GM23248 (cell line): ENCODE data around the gene TPP1. TPM values are rescaled to one million over a fixed set of nuclear protein-coding genes. Genes with fewer than 3 reads are reported as not detected.
A peak's percentile ranks its signal among the peaks of the same experiment; 100 is the strongest.

Experiments used
- DNase-seq: peaks from one replicate; pipeline ENCODE4 v3.0.0-alpha.2; 2015
- H2AFZ ChIP-seq: fragments of 200-600 bp; sonication (generic); 2 replicates; pipeline ENCODE4 v1.6.1; 2016; ENCODE audit warnings: antibody characterized with exemption
- H3F3A ChIP-seq: fragments of 200-600 bp; sonication (generic); 2 replicates; pipeline ENCODE4 v1.6.1; 2016; ENCODE audit warnings: mild to moderate bottlenecking, antibody characterized with exemption, mixed run types; ENCODE audit not compliant: insufficient read depth
- H3K27ac ChIP-seq: fragments of 200-600 bp; sonication (generic); 2 replicates; pipeline ENCODE4 v1.5.1; 2016; ENCODE audit warnings: mild to moderate bottlenecking
- H3K27me3 ChIP-seq: fragments of 200-600 bp; sonication (generic); replicated peaks from 2 replicates; pipeline ENCODE4 v1.6.1; 2016; ENCODE audit warnings: mild to moderate bottlenecking; ENCODE audit not compliant: insufficient read depth
- H3K36me3 ChIP-seq: fragments of 200-600 bp; sonication (generic); 2 replicates; pipeline ENCODE4 v1.6.1; 2016; ENCODE audit warnings: low read depth, mild to moderate bottlenecking
- H3K4me1 ChIP-seq: fragments of 200-600 bp; sonication (generic); 2 replicates; pipeline ENCODE4 v1.6.1; 2016; ENCODE audit warnings: mild to moderate bottlenecking; ENCODE audit not compliant: insufficient read depth
- H3K4me2 ChIP-seq: fragments of 200-600 bp; sonication (generic); one replicate; pipeline ENCODE4 v1.6.1; 2016; ENCODE audit warnings: mild to moderate bottlenecking; ENCODE audit not compliant: unreplicated experiment
- H3K4me3 ChIP-seq: fragments of 200-600 bp; sonication (generic); 2 replicates; pipeline ENCODE4 v1.5.1; 2016; ENCODE audit warnings: mild to moderate bottlenecking
- H3K79me2 ChIP-seq: fragments of 200-600 bp; sonication (generic); 2 replicates; pipeline ENCODE4 v1.6.1; 2016; ENCODE audit warnings: mild to moderate bottlenecking; ENCODE audit not compliant: insufficient read depth
- H3K9ac ChIP-seq: fragments of 200-600 bp; sonication (generic); 2 replicates; pipeline ENCODE4 v1.6.1; 2016; ENCODE audit warnings: mild to moderate bottlenecking
- H3K9me2 ChIP-seq: fragments of 200-600 bp; sonication (generic); 2 replicates; pipeline ENCODE4 v1.6.1; 2016; ENCODE audit warnings: mixed run types, mild to moderate bottlenecking, moderate library complexity; ENCODE audit not compliant: insufficient read depth
- H3K9me3 ChIP-seq: fragments of 200-600 bp; sonication (generic); one replicate; pipeline ENCODE4 v1.6.1; 2017; ENCODE audit warnings: low read depth
- H4K20me1 ChIP-seq: fragments of 200-600 bp; sonication (generic); 2 replicates; pipeline ENCODE4 v1.6.0; 2016; ENCODE audit not compliant: insufficient read depth
- EZH2 ChIP-seq: fragments of 200-600 bp; sonication (generic); IDR thresholded peaks from 2 replicates; pipeline ENCODE4 v1.6.1; 2018; ENCODE audit warnings: antibody characterized with exemption, mild to moderate bottlenecking; ENCODE audit not compliant: insufficient read depth, poor library complexity, severe bottlenecking
- EZH2phosphoT487 ChIP-seq: fragments of 200-600 bp; sonication (generic); IDR thresholded peaks from 2 replicates; pipeline ENCODE4 v1.6.1; 2018; ENCODE audit warnings: antibody characterized with exemption, moderate library complexity, mild to moderate bottlenecking, low read depth; ENCODE audit not compliant: insufficient read depth
- WGBS, 2 experiments: methylation state at CpG; one replicate each; pipeline ENCODE4 v1.1.6; 2015 to 2017; ENCODE audit warnings: low lambda C conversion rate in 2 of 2, low coverage in 1 of 2; ENCODE audit errors: missing lambda C conversion rate in 2 of 2; 5-methylcytosine and 5-hydroxymethylcytosine counted together
- in situ Hi-C: fragments of 300-500 bp; cut with MboI; formaldehyde crosslinking; loops from 2 replicates; pipeline ENCODE4 v1.15.0; 2020
- polyA plus RNA-seq: library from polyadenylated mRNA; unstranded; fragments of >200 nt; fragmentation: Nextera tagmentation; extraction: Ambion mirVana; gene quantifications from 2 replicates; pipeline ENCODE4 v1.2.1, GENCODE V29; 2016
- total RNA-seq: library from RNA; depleted of rRNA; stranded (reverse); fragments of >200 nt; shearing (Covaris generic); gene quantifications from 2 replicates; pipeline ENCODE4 v1.2.3, GENCODE V29; 2014

The TPP1 gene
- total and polyA plus RNA-seq, 2 experiments from 2014 or later: 37.6 to 66.3 TPM

DNA sequence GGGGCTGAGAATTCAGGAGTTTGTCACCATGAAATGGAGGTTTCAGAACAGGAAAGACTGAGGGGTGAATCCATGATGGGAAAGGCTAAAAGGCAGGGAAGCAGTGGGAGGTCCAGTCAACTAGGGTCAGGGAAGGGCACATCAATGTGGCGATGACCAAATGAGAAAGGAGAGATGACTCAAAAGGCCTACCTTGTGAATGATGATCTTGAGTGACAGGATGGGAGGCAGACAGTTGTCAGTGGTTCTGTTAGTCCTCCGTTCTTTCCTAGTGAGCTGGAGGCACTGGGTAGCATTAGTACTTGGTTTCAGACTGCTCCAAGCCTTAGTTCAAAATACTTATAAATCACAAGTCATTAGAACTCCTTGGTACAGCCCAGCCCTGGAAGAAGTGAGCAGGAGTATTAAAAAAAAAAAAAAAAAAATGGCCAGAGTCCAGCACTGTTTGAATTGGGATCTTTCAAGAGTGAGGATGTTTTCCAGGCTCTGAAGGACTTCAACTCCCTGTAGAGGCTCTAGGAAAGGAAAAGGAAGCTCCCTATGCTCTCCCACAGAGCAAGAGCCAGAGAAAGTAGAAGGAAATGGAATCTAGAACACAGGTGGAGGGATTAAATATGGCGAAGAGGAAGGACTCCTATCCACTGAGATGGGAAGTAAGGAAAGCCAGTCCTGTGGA lies 44.7 kb upstream of the TPP1 start:
- Histone ChIP-seq H3K27ac (no peak overlapping the region), H3K4me2 (no peak overlapping the region), H3K9me2 (no peaks in the 10 kb centered on the region), H3K36me3 (no peaks in the 10 kb centered on the region), H3K9ac (no peak overlapping the region), H3F3A (no peaks in the 10 kb centered on the region), H2AFZ (no peak overlapping the region), H3K4me3 (no peak overlapping the region), H3K27me3 (no peaks in the 10 kb centered on the region), H3K4me1 (peaks cover 8% of the 10 kb centered on the region; the same call in 1 of the 2 replicates), H3K9me3 (no peaks in the 10 kb centered on the region), H3K79me2 (no peaks in the 10 kb centered on the region), H4K20me1 (no peaks in the 10 kb centered on the region)
- TF ChIP-seq EZH2phosphoT487 (no peak), EZH2 (no peak)
- 57 to 59% methylated on average over 3 of the region's 3 CpGs for WGBS, 2 experiments
- in situ Hi-C loops: no loop called here
- no peak for DNase-seq

DNA sequence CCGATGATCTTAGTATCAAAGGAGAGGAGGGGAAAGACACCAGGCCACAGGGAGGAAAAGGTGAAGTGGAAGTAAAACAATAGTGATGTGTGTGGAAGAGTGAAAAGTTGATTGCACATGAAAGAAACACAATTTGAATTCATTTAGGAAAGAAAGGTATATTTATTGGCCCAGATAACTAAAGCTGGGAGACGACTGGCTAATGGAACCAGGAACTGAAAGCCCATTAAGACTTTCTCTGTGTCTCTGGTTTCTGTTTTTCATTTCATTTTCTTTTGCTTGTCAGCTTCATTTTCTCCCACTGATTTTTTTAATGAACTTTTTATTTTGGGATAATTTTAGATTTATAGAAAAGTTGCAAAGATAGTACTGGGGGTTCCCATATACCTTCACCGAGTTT lies 41.5 kb upstream of the TPP1 start:
- H3K27me3 ChIP-seq: 0 out of 2 replicates have a peak, but pooled peaks cover 4% of the 10 kb centered on the region
- H3K4me2 ChIP-seq: no peak overlapping the region
- in situ Hi-C loops: no loop called here
- peaks cover 10% of the 10 kb centered on the region for H3F3A ChIP-seq
- H3K9me2 ChIP-seq: no peaks in the 10 kb centered on the region
- DNase-seq: no peak
- TF ChIP-seq EZH2 (no peak), EZH2phosphoT487 (no peak)
- no peak overlapping the region for H3K27ac ChIP-seq
- no peaks in the 10 kb centered on the region for H4K20me1 ChIP-seq
- no peaks in the 10 kb centered on the region for H3K9me3 ChIP-seq
- no peak overlapping the region for H3K9ac ChIP-seq
- H3K4me3 ChIP-seq: no peak overlapping the region
- peaks cover 8% of the 10 kb centered on the region; the same call in 1 of the 2 replicates for H3K4me1 ChIP-seq
- no peaks in the 10 kb centered on the region for H3K79me2 ChIP-seq
- no peak overlapping the region for H2AFZ ChIP-seq
- H3K36me3 ChIP-seq: no peaks in the 10 kb centered on the region
- 75 to 85% methylated on average over 3 of the region's 3 CpGs for WGBS, 2 experiments

DNA sequence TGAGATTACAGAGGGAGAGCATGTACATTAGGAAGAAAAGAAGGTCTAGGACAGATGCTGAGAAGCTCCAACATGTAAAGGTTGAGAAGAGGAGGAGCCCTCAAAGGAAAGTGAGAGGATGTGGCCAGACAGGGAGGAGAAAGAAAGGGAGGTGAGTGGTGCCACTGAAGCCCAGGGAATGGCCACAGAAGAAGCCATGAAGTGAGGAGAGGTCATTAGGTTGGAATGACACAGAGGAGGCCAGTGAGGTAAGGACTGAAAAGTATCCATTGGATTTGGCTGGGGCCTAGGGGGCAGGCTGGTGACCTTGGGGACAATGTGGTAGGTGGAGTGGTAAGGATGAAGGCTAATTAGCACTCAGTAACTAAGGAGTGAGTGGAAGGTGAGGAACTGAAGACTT lies 39.4 kb upstream of the TPP1 start:
- H3K27ac ChIP-seq: no peak overlapping the region
- H3K27me3 ChIP-seq: 0 out of 2 replicates have a peak, but pooled peaks cover 4% of the 10 kb centered on the region
- H3K4me2 ChIP-seq: no peak overlapping the region

DNA sequence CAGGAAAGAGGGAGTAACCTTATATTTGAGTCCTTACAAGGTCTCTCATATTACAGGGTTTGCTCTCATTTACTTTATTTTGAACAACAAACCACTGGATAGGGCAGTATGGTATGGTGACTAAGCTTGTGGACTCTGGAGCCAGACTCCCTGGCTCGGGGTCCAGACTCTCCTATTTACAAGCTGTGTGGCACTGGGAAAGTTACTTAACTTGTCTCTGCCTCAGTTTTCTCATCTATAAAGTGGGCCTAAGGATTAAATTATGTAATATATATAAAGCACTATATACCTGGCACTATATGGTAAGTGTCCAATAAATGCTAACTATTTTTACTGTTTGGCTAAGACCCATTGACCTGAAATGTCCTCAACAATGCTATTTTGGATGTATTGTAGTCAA lies 38.1 kb upstream of the TPP1 start:
- no peaks in the 10 kb centered on the region for H3K79me2 ChIP-seq
- H3K9me3 ChIP-seq: no peaks in the 10 kb centered on the region
- H3K9ac ChIP-seq: no peak overlapping the region
- no peak overlapping the region for H2AFZ ChIP-seq
- no peak overlapping the region for H3K4me3 ChIP-seq
- no peaks in the 10 kb centered on the region for H4K20me1 ChIP-seq
- no peaks in the 10 kb centered on the region for H3K9me2 ChIP-seq
- H3K27ac ChIP-seq: no peak overlapping the region
- 0 out of 2 replicates have a peak, but pooled peaks cover 4% of the 10 kb centered on the region for H3K27me3 ChIP-seq
- H3K4me1 ChIP-seq: no peaks in the 10 kb centered on the region
- peak; percentile 52 for DNase-seq
- WGBS, 2 experiments: 10 to 21% methylated on average over 1 of the region's 1 CpG
- peaks cover 15% of the 10 kb centered on the region for H3F3A ChIP-seq
- no peaks in the 10 kb centered on the region for H3K36me3 ChIP-seq
- TF ChIP-seq EZH2phosphoT487 (no peak), EZH2 (no peak)
- in situ Hi-C loops: no loop called here
- H3K4me2 ChIP-seq: no peak overlapping the region

More for the DNA sequence above, 39.4 kb upstream of the TPP1 start:
- H3K4me1 ChIP-seq: no peaks in the 10 kb centered on the region
- H4K20me1 ChIP-seq: no peaks in the 10 kb centered on the region
- no peaks in the 10 kb centered on the region for H3K79me2 ChIP-seq
- no peak overlapping the region for H3K9ac ChIP-seq
- no peaks in the 10 kb centered on the region for H3K9me3 ChIP-seq
- no peaks in the 10 kb centered on the region for H3K36me3 ChIP-seq
- peaks cover 10% of the 10 kb centered on the region for H3F3A ChIP-seq
- no peak overlapping the region for H3K4me3 ChIP-seq
- H3K9me2 ChIP-seq: no peaks in the 10 kb centered on the region
- DNase-seq: no peak
- no peak overlapping the region for H2AFZ ChIP-seq
- in situ Hi-C loops: no loop called here
- TF ChIP-seq EZH2 (no peak), EZH2phosphoT487 (no peak)

DNA sequence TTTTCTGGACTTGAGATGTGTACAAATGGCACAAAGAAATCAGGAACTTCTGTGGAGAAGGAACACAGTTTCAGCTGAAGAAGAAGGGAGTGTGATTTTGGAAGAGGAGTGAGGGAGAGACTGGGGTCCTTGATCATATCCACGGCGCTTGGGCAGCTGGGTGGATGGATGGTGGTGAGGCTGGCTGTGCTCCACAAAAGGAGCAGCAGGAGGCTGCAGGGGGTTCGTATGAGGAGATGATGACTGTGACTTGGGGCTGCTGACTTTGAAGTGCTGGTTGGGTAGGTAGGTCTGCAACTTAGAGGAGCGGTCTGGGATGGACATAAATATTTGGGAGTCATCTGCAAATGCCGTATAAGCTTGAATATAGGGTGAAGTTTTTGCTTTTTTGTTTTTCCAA lies 37.7 kb upstream of the TPP1 start:
- no peaks in the 10 kb centered on the region for H3K9me2 ChIP-seq
- H3F3A ChIP-seq: peaks cover 15% of the 10 kb centered on the region
- 0 out of 2 replicates have a peak, but pooled peaks cover 4% of the 10 kb centered on the region for H3K27me3 ChIP-seq
- WGBS, 2 experiments: 78 to 79% methylated on average over 5 of the region's 5 CpGs
- no peaks in the 10 kb centered on the region for H3K4me1 ChIP-seq
- TF ChIP-seq EZH2phosphoT487: no peak
- TF ChIP-seq EZH2: no peak
- no peaks in the 10 kb centered on the region for H4K20me1 ChIP-seq
- no peak overlapping the region for H2AFZ ChIP-seq
- H3K79me2 ChIP-seq: no peaks in the 10 kb centered on the region
- no peak for DNase-seq
- no peaks in the 10 kb centered on the region for H3K36me3 ChIP-seq
- H3K9ac ChIP-seq: no peak overlapping the region
- in situ Hi-C loops: no loop called here
- no peak overlapping the region for H3K27ac ChIP-seq
- H3K9me3 ChIP-seq: no peaks in the 10 kb centered on the region
- no peak overlapping the region for H3K4me2 ChIP-seq
- no peak overlapping the region for H3K4me3 ChIP-seq
